OCI-LY3 (cell line): ENCODE results near the gene PSME3.
"Not testable (repeated sequence)": the region's sequence is repeated elsewhere in the genome, so short reads cannot be mapped to it uniquely, and the experiment has no call there.

Experiments used
- H2AFZ ChIP-seq: fragments of 200-600, 300-600 bp; shearing (Covaris generic); 2 replicates; pipeline ENCODE4 v1.6.0; 2014; ENCODE audit warnings: antibody characterized with exemption, low read depth, low read length
- H3K27ac ChIP-seq: fragments of 200-600, 300-600 bp; sonication (generic); 2 replicates; pipeline ENCODE4 v1.5.1; 2014; ENCODE audit warnings: mild to moderate bottlenecking, low read length, moderate library complexity, mixed read lengths
- H3K27me3 ChIP-seq: fragments of 200-600, 300-600 bp; sonication (generic); 2 replicates; pipeline ENCODE4 v1.6.1; 2014; ENCODE audit warnings: low read depth, low read length, mixed read lengths
- H3K36me3 ChIP-seq: fragments of 200-600, 300-600 bp; sonication (generic); replicated peaks from 2 replicates; pipeline ENCODE3; 2014; ENCODE audit warnings: low read depth, low read length, mixed read lengths
- H3K4me1 ChIP-seq: fragments of 300-600, 200-600 bp; sonication (generic); 2 replicates; pipeline ENCODE4 v1.6.1; 2014; ENCODE audit warnings: low read length, mixed read lengths
- H3K4me2 ChIP-seq: fragments of 200-600, 300-600 bp; sonication (generic); 2 replicates; pipeline ENCODE4 v1.6.1; 2014; ENCODE audit warnings: low read length, mixed read lengths
- H3K4me3 ChIP-seq: fragments of 300-600, 200-600 bp; sonication (generic); 2 replicates; pipeline ENCODE4 v1.5.1; 2014; ENCODE audit warnings: antibody characterized with exemption, mild to moderate bottlenecking, low read length, moderate library complexity
- H3K79me2 ChIP-seq: fragments of 300-600, 200-600 bp; shearing (Covaris generic); 2 replicates; pipeline ENCODE4 v1.6.1; 2014; ENCODE audit warnings: mild to moderate bottlenecking, low read length, mixed read lengths
- H3K9ac ChIP-seq: fragments of 300-600, 200-600 bp; shearing (Covaris generic); 2 replicates; pipeline ENCODE4 v1.6.0; 2014; ENCODE audit warnings: mild to moderate bottlenecking, low read length, moderate library complexity
- H3K9me3 ChIP-seq: fragments of 200-600, 300-600 bp; shearing (Covaris generic); 2 replicates; pipeline ENCODE4 v1.6.1; 2014; ENCODE audit warnings: low read length, mixed read lengths; ENCODE audit not compliant: insufficient read depth
- H4K20me1 ChIP-seq: fragments of 200-600, 300-600 bp; sonication (generic); 2 replicates; pipeline ENCODE4 v1.6.1; 2016; ENCODE audit warnings: low read length, mixed read lengths; ENCODE audit not compliant: insufficient read depth
- CTCF ChIP-seq: fragments of 200-600, 300-600 bp; sonication (generic); IDR thresholded peaks from 2 replicates; pipeline ENCODE4 v1.5.1; 2014; ENCODE audit warnings: antibody characterized with exemption, low read length, low read depth
- EZH2phosphoT487 ChIP-seq: fragments of 200-600 bp; shearing (Covaris generic); IDR thresholded peaks from 2 replicates; pipeline ENCODE4 v1.6.1; 2018; ENCODE audit warnings: antibody characterized with exemption, mixed run types, low read depth

PSME3 gene

GRCh38 chr17:42880776-42881310 lies 47.6 kb downstream of the PSME3 start:
- Histone ChIP-seq H3K9me3 (no peaks in the 10 kb centered on the region), H4K20me1 (no peaks in the 10 kb centered on the region), H3K4me1 (0 out of 2 replicates have a peak, but pooled peaks cover 2% of the 10 kb centered on the region), H2AFZ (no peak overlapping the region), H3K27me3 (peaks cover 23% of the 10 kb centered on the region), H3K4me2 (no peak overlapping the region), H3K9ac (no peak overlapping the region), H3K4me3 (no peak overlapping the region), H3K36me3 (no peaks in the 10 kb centered on the region), H3K79me2 (no peaks in the 10 kb centered on the region), H3K27ac (no peak overlapping the region)
- TF ChIP-seq CTCF (no peak), EZH2phosphoT487 (no peak)

GRCh38 chr17:42881706-42882105 lies 48.5 kb downstream of the PSME3 start:
- not testable (repeated sequence) for H3K4me2 ChIP-seq, H3K9ac ChIP-seq, H4K20me1 ChIP-seq, H3K36me3 ChIP-seq, H3K4me3 ChIP-seq, H3K9me3 ChIP-seq, H2AFZ ChIP-seq, H3K4me1 ChIP-seq, H3K27ac ChIP-seq, H3K79me2 ChIP-seq
- peaks cover 23% of the 10 kb centered on the region for H3K27me3 ChIP-seq

GRCh38 chr17:42882166-42882565 lies 49.0 kb downstream of the PSME3 start:
- Histone ChIP-seq H3K27ac (no peak overlapping the region), H3K9ac (no peak overlapping the region), H2AFZ (no peak overlapping the region), H4K20me1 (no peaks in the 10 kb centered on the region), H3K79me2 (no peaks in the 10 kb centered on the region), H3K4me2 (no peak overlapping the region), H3K36me3 (no peaks in the 10 kb centered on the region), H3K4me1 (0 out of 2 replicates have a peak, but pooled peaks cover 2% of the 10 kb centered on the region), H3K27me3 (peaks cover 23% of the 10 kb centered on the region), H3K4me3 (no peak overlapping the region), H3K9me3 (no peaks in the 10 kb centered on the region)
- no peak for TF ChIP-seq CTCF
- no peak for TF ChIP-seq EZH2phosphoT487

GRCh38 chr17:42883802-42884558 lies 50.8 kb downstream of the PSME3 start:
- Histone ChIP-seq H3K27ac (no peak overlapping the region), H3K4me2 (no peak overlapping the region), H3K79me2 (no peaks in the 10 kb centered on the region), H3K27me3 (peaks cover 8% of the 10 kb centered on the region), H3K9me3 (no peaks in the 10 kb centered on the region), H3K4me1 (no peaks in the 10 kb centered on the region), H3K4me3 (no peak overlapping the region), H3K9ac (no peak overlapping the region), H2AFZ (no peak overlapping the region), H3K36me3 (no peaks in the 10 kb centered on the region), H4K20me1 (no peaks in the 10 kb centered on the region)
- TF ChIP-seq EZH2phosphoT487: no peak
- TF ChIP-seq CTCF: no peak

- H3K79me2 ChIP-seq, H2AFZ ChIP-seq, H3K36me3 ChIP-seq, H4K20me1 ChIP-seq, H3K27ac ChIP-seq, H3K9me3 ChIP-seq, H3K4me3 ChIP-seq, H3K4me1 ChIP-seq, H3K4me2 ChIP-seq, H3K27me3 ChIP-seq, H3K9ac ChIP-seq: not testable (repeated sequence)
These were observed 52.6 kb downstream of the PSME3 start for GRCh38 chr17:42885806-42886205.
